IMR-90 (cell line): ENCODE measurements around the gene COL12A1. TPM values are rescaled to one million over a fixed set of nuclear protein-coding genes. Genes with fewer than 3 reads are reported as not detected.

Experiments
- ATAC-seq: fragments of 200-7000 bp; cut with Tn5 transposase; 2 replicates; pipeline ENCODE4 v1.9.1; 2020; ENCODE audit warnings: low read depth, mild to moderate bottlenecking, moderate library complexity
- BruUV-seq: library from RNA; stranded (reverse); fragments of 400-500 nt; replicated peaks from 2 replicates; lab custom pipeline; 2021; lab: Mats Ljungman, UMichigan
- CTCF ChIA-PET: fragments of 300-600 bp; formaldehyde crosslinking; extraction: SDS; loops from one replicate; lab custom pipeline; 2021; ENCODE audit warnings: antibody characterized with exemption; lab: Yijun Ruan, JAX
- POLR2A ChIA-PET: fragments of 300-600 bp; sonication (Branson Sonifier 250); formaldehyde crosslinking; loops from one replicate; lab custom pipeline; 2022; ENCODE audit warnings: antibody characterized with exemption; ENCODE audit not compliant: unreplicated experiment; lab: Charles Lee
- DNase-seq: peaks from one replicate; pipeline ENCODE4 v3.0.0; 2013
- H2AFZ ChIP-seq: replicated peaks from 2 replicates; pipeline ENCODE3; 2013; ENCODE audit warnings: low read length, mild to moderate bottlenecking; ENCODE audit not compliant: poor library complexity
- H2AK5ac ChIP-seq: 2 replicates; pipeline ENCODE4 v1.6.1; 2013; ENCODE audit warnings: low read depth, low read length, inconsistent platforms
- H2AK9ac ChIP-seq: replicated peaks from 2 replicates; pipeline ENCODE3; 2013; ENCODE audit warnings: mild to moderate bottlenecking, low read depth, low read length, moderate library complexity; ENCODE audit not compliant: poor library complexity
- H2BK120ac ChIP-seq: 2 replicates; pipeline ENCODE4 v1.6.1; 2013; ENCODE audit warnings: low read depth, low read length, inconsistent platforms
- H2BK15ac ChIP-seq: 3 replicates; pipeline ENCODE4 v1.6.1; 2013; ENCODE audit warnings: low read depth, low read length, inconsistent platforms
- H2BK20ac ChIP-seq: 2 replicates; pipeline ENCODE4 v1.6.1; 2013; ENCODE audit warnings: low read depth, mild to moderate bottlenecking, inconsistent platforms, low read length, moderate library complexity
- H2BK5ac ChIP-seq: 2 replicates; pipeline ENCODE4 v1.6.1; 2013; ENCODE audit warnings: mild to moderate bottlenecking, low read depth, low read length, inconsistent platforms; ENCODE audit not compliant: poor library complexity, severe bottlenecking
- H3K14ac ChIP-seq: replicated peaks from 2 replicates; pipeline ENCODE4 v1.6.1; 2013; ENCODE audit warnings: low read depth, low read length, inconsistent platforms
- H3K18ac ChIP-seq: 2 replicates; pipeline ENCODE4 v1.6.1; 2013; ENCODE audit warnings: low read depth, low read length, control low read depth
- H3K23ac ChIP-seq: 2 replicates; pipeline ENCODE4 v1.6.1; 2013; ENCODE audit warnings: low read depth, low read length, inconsistent platforms
- H3K27ac ChIP-seq: 2 replicates; pipeline ENCODE4 v1.5.1; 2013; ENCODE audit warnings: mild to moderate bottlenecking, control low read depth, low read length; ENCODE audit not compliant: insufficient read depth
- H3K27me3 ChIP-seq: 2 replicates; pipeline ENCODE4 v1.6.1; 2013; ENCODE audit warnings: low read length; ENCODE audit not compliant: control insufficient read depth, insufficient read depth
- H3K36me3 ChIP-seq: 2 replicates; pipeline ENCODE4 v1.6.1; 2013; ENCODE audit warnings: low read length, mixed read lengths; ENCODE audit not compliant: control insufficient read depth, insufficient read depth
- H3K4ac ChIP-seq: 2 replicates; pipeline ENCODE4 v1.6.1; 2013; ENCODE audit warnings: low read depth, low read length, inconsistent platforms
- H3K4me1 ChIP-seq: 2 replicates; pipeline ENCODE4 v1.6.1; 2013; ENCODE audit warnings: low read length, mixed read lengths; ENCODE audit not compliant: control insufficient read depth, insufficient read depth
- H3K4me2 ChIP-seq: 2 replicates; pipeline ENCODE4 v1.6.1; 2013; ENCODE audit warnings: low read depth, mild to moderate bottlenecking, control low read depth, low read length, moderate library complexity
- H3K4me3 ChIP-seq: 2 replicates; pipeline ENCODE4 v1.5.1; 2013; ENCODE audit warnings: low read depth, mild to moderate bottlenecking, control low read depth, low read length, moderate library complexity; ENCODE audit not compliant: insufficient read depth
- H3K56ac ChIP-seq: 2 replicates; pipeline ENCODE4 v1.6.1; 2013; ENCODE audit warnings: low read length, inconsistent platforms; ENCODE audit not compliant: insufficient read depth; ENCODE audit errors: extremely low read depth
- H3K79me1 ChIP-seq, 2 experiments: 2 replicates each; pipeline ENCODE4 v1.6.1; 2013; ENCODE audit warnings: low read length in 2 of 2, inconsistent platforms in 1 of 2, low read depth in 1 of 2
- H3K9ac ChIP-seq: 2 replicates; pipeline ENCODE4 v1.6.1; 2013; ENCODE audit warnings: low read depth, low read length, control low read depth
- H3K9me1 ChIP-seq: 2 replicates; pipeline ENCODE4 v1.6.1; 2013; ENCODE audit warnings: low read length, inconsistent platforms; ENCODE audit not compliant: insufficient read depth
- H3K9me3 ChIP-seq: 2 replicates; pipeline ENCODE4 v1.6.1; 2013; ENCODE audit warnings: low read length; ENCODE audit not compliant: control insufficient read depth, insufficient read depth
- H4K20me1 ChIP-seq: 2 replicates; pipeline ENCODE4 v1.6.1; 2013; ENCODE audit warnings: low read length, inconsistent platforms; ENCODE audit not compliant: insufficient read depth
- H4K5ac ChIP-seq: 2 replicates; pipeline ENCODE4 v1.6.1; 2013; ENCODE audit warnings: mild to moderate bottlenecking, low read depth, low read length, control low read depth
- H4K8ac ChIP-seq, 2 experiments: 2 replicates each; pipeline ENCODE4 v1.6.1; 2013; ENCODE audit warnings: low read depth in 2 of 2, low read length in 2 of 2, control low read depth in 1 of 2, inconsistent platforms in 1 of 2
- H4K91ac ChIP-seq: 2 replicates; pipeline ENCODE4 v1.6.1; 2013; ENCODE audit warnings: low read depth, low read length, inconsistent platforms; ENCODE audit not compliant: insufficient read depth
- CEBPB ChIP-seq: IDR thresholded peaks from 2 replicates; pipeline ENCODE4 v1.6.1; 2012; ENCODE audit warnings: low read depth, low read length, improper control_type of control experiment
- CTCF ChIP-seq: conservative IDR thresholded peaks from 2 replicates; pipeline ENCODE4 v1.5.1; 2012; ENCODE audit warnings: mild to moderate bottlenecking, low read depth, low read length, improper control_type of control experiment
- FOS ChIP-seq: fragments of 150-350 bp; IDR thresholded peaks from 2 replicates; pipeline ENCODE4 v1.6.1; 2016; ENCODE audit warnings: low read depth, low read length
- MAFK ChIP-seq: IDR thresholded peaks from 2 replicates; pipeline ENCODE4 v1.6.1; 2012; ENCODE audit warnings: low read depth, low read length, improper control_type of control experiment
- MAZ ChIP-seq: IDR thresholded peaks from 2 replicates; pipeline ENCODE4 v1.6.1; 2012; ENCODE audit warnings: low read depth, mild to moderate bottlenecking, low read length, improper control_type of control experiment, moderate library complexity, borderline replicate concordance
- NFE2L2 ChIP-seq: fragments of 150-350 bp; IDR thresholded peaks from 2 replicates; pipeline ENCODE4 v1.6.1; 2016; ENCODE audit warnings: low read depth, mild to moderate bottlenecking, low read length
- POLR2A ChIP-seq: IDR thresholded peaks from 2 replicates; pipeline ENCODE4 v1.6.1; 2012; ENCODE audit warnings: mild to moderate bottlenecking, low read depth, low read length
- RAD21 ChIP-seq: IDR thresholded peaks from 2 replicates; pipeline ENCODE4 v1.6.1; 2012; ENCODE audit warnings: low read length, improper control_type of control experiment
- SMC3 ChIP-seq: fragments of 150-350 bp; IDR thresholded peaks from 2 replicates; pipeline ENCODE4 v1.6.1; 2016; ENCODE audit warnings: low read depth, mild to moderate bottlenecking, antibody characterized with exemption, low read length, moderate library complexity
- WGBS, 2 experiments: methylation state at CpG; one replicate each; pipeline versions ENCODE4 v1.1.5 to v1.1.7; 2013; ENCODE audit warnings: missing lambda C conversion rate in 2 of 2; ENCODE audit not compliant: insufficient read length in 1 of 2; ENCODE audit errors: extremely low coverage in 2 of 2; 5-methylcytosine and 5-hydroxymethylcytosine counted together
- dilution Hi-C: fragments of 300-500 bp; cut with HindIII; formaldehyde crosslinking; loops from one replicate; pipeline ENCODE4 v1.14.3; 2018; ENCODE audit warnings: low sequenced_read_pairs; ENCODE audit not compliant: unreplicated experiment
- in situ Hi-C: fragments of 300-500 bp; cut with MboI; formaldehyde crosslinking; loops from 3 replicates; pipeline ENCODE4 v1.14.3; 2019; ENCODE audit warnings: low sequenced_read_pairs, inconsistent platforms, mixed read lengths
- intact Hi-C: fragments of 100-400 bp; cut with micrococcal nuclease; formaldehyde crosslinking; loops from 2 replicates; pipeline ENCODE4 v1.10.0; 2022
- polyA plus RNA-seq, 3 experiments: library from polyadenylated mRNA; depleted of rRNA; stranded (reverse); fragments of >200 nt; gene quantifications; 2 replicates each; pipeline ENCODE4 v1.2.3, GENCODE V29; 2012; ENCODE audit warnings: low replicate concordance in 1 of 3
- total RNA-seq: library from RNA; depleted of rRNA; stranded (reverse); fragments of >200 nt; gene quantifications from 2 replicates; pipeline ENCODE4 v1.2.3, GENCODE V29; 2012
- TF ChIP-seq, protein P1 (sequence below): fragments of 150-350 bp; IDR thresholded peaks from 2 replicates; pipeline ENCODE4 v1.6.1; 2016; ENCODE audit warnings: low read depth, mild to moderate bottlenecking, low read length, moderate library complexity, borderline replicate concordance

COL12A1 gene
- total and polyA plus RNA-seq, 2 of the 4 experiments (the other 2 are of a cell fraction) = 350 to 452 TPM

- Histone ChIP-seq H3K27ac (no peak overlapping the region), H3K4ac (no peak overlapping the region), H3K23ac (no peak overlapping the region), H4K8ac (peak overlapping the region in 1 of 2 experiments; percentile 47; a peak in 1 of 4 replicates), H3K4me3 (no peak overlapping the region), H3K56ac (no peak overlapping the region), H3K18ac (no peak overlapping the region), H3K9me1 (no peaks in the 10 kb centered on the region), H3K27me3 (no peaks in the 10 kb centered on the region), H2BK20ac (no peak overlapping the region), H2BK5ac (no peak overlapping the region), H3K14ac (no peak overlapping the region), H2AK5ac (no peak overlapping the region), H2BK120ac (no peak overlapping the region), H3K4me1 (0 out of 2 replicates have a peak, but pooled peaks cover 1% of the 10 kb centered on the region), H3K9me3 (no peaks in the 10 kb centered on the region), H3K79me1 (no peaks in the 10 kb centered on the region), H3K4me2 (peak overlapping the region; percentile 16; the same call in 1 of the 2 replicates), H2AFZ (no peak overlapping the region), H4K91ac (no peak overlapping the region), H4K20me1 (no peaks in the 10 kb centered on the region), H2AK9ac (no peak overlapping the region), H3K9ac (no peak overlapping the region), H2BK15ac (no peak overlapping the region), H3K36me3 (no peaks in the 10 kb centered on the region), H4K5ac (no peak overlapping the region)
- TF ChIP-seq MAZ (no peak), RAD21 (peak; percentile 82), CTCF (peak; percentile 80), MAFK (no peak), CEBPB (0 out of 2 replicates have a peak, but pooled peaks have one; percentile 8), FOS (no peak), SMC3 (peak; percentile 61), NFE2L2 (no peak), POLR2A (no peak)
- TF ChIP-seq, protein P1, sequence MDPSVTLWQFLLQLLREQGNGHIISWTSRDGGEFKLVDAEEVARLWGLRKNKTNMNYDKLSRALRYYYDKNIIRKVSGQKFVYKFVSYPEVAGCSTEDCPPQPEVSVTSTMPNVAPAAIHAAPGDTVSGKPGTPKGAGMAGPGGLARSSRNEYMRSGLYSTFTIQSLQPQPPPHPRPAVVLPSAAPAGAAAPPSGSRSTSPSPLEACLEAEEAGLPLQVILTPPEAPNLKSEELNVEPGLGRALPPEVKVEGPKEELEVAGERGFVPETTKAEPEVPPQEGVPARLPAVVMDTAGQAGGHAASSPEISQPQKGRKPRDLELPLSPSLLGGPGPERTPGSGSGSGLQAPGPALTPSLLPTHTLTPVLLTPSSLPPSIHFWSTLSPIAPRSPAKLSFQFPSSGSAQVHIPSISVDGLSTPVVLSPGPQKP = no peak
- in situ Hi-C loops = no loop called here
- ChIA-PET CTCF (no interaction called here), POLR2A (no interaction called here)
- BruUV-seq = no TSS peak
- 83% methylated on average over 2 of the region's 10 CpGs; no CpG with 5 or more reads in 1 of the 2 experiments for WGBS, 2 experiments
- ATAC-seq (peak; percentile 88), DNase-seq (peak; percentile 67)
- dilution Hi-C loops = no loop called here
- intact Hi-C loops = loop anchor here (1.0 kb wide), 1 partner anchor 19 kb away; no protein-coding TSS in a partner anchor
These were observed 24.9 kb upstream of the COL12A1 start for GRCh38 chr6:75230484-75231325.
